ENCODE results near the gene PDZD4.

GRCh38 chrX:153772316-153773217 is 57.8 kb downstream of the PDZD4 start:
- TF ChIP-seq ZFX (IDR thresholded peaks at IDR 0.05) = no peak
- TF ChIP-seq CTCF (conservative IDR thresholded peaks at IDR 0.05) = no peak
